Lower leg skin (tissue), 3 donors: Measurements from ENCODE around the gene POMT1.

ENCODE experiments used
- POLR2A ChIP-seq, 2 donors: fragments of 450-650 bp; IDR thresholded peaks; one replicate each; pipeline ENCODE4 v1.6.1; 2016 to 2017; ENCODE audit warnings: antibody characterized with exemption in 2 of 2, mild to moderate bottlenecking in 1 of 2, moderate library complexity in 1 of 2
- TF ChIP-seq, protein P1 (sequence below), 3 donors: fragments of 450-650 bp; IDR thresholded peaks; one replicate each; pipeline ENCODE4 v1.5.1; 2016; ENCODE audit warnings: antibody characterized with exemption in 3 of 3, mild to moderate bottlenecking in 3 of 3, moderate library complexity in 2 of 3

- TF ChIP-seq, protein P1, sequence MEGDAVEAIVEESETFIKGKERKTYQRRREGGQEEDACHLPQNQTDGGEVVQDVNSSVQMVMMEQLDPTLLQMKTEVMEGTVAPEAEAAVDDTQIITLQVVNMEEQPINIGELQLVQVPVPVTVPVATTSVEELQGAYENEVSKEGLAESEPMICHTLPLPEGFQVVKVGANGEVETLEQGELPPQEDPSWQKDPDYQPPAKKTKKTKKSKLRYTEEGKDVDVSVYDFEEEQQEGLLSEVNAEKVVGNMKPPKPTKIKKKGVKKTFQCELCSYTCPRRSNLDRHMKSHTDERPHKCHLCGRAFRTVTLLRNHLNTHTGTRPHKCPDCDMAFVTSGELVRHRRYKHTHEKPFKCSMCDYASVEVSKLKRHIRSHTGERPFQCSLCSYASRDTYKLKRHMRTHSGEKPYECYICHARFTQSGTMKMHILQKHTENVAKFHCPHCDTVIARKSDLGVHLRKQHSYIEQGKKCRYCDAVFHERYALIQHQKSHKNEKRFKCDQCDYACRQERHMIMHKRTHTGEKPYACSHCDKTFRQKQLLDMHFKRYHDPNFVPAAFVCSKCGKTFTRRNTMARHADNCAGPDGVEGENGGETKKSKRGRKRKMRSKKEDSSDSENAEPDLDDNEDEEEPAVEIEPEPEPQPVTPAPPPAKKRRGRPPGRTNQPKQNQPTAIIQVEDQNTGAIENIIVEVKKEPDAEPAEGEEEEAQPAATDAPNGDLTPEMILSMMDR (IDR thresholded peaks at IDR 0.05): no peak
- TF ChIP-seq POLR2A (IDR thresholded peaks at IDR 0.05): no peak
These were observed 2.3 kb upstream of the POMT1 start for GRCh38 chr9:131500377-131500776.
